ENCODE data around the gene MIDN.

MIDN gene

GRCh38 chr19:1220976-1221903 lies 27.1 kb upstream of the MIDN start:
- no peak for DNase-seq

- no peak for DNase-seq
These were observed 26.5 kb upstream of the MIDN start for GRCh38 chr19:1221904-1222255.

- DNase-seq, result no peak
These were observed 26.0 kb upstream of the MIDN start for GRCh38 chr19:1222394-1222793.

- DNase-seq, result peak in 1 of 2 donors; percentile 40
These were observed 25.1 kb upstream of the MIDN start for GRCh38 chr19:1223018-1223855.

- DNase-seq, result no peak
These were observed 24.1 kb upstream of the MIDN start for GRCh38 chr19:1224047-1224825.

GRCh38 chr19:1224847-1225246 lies 23.5 kb upstream of the MIDN start:
- no peak for DNase-seq

GRCh38 chr19:1225440-1226226 lies 22.8 kb upstream of the MIDN start:
- no peak for DNase-seq

- no peak for DNase-seq
These were observed 22.2 kb upstream of the MIDN start for GRCh38 chr19:1226227-1226518.

GRCh38 chr19:1226522-1227303 lies 21.7 kb upstream of the MIDN start:
- no peak for DNase-seq

GRCh38 chr19:1227304-1228054 lies 20.9 kb upstream of the MIDN start:
- no peak for DNase-seq

GRCh38 chr19:1228161-1228957 lies 20.0 kb upstream of the MIDN start:
- no peak for DNase-seq

GRCh38 chr19:1229056-1229923 lies 19.1 kb upstream of the MIDN start:
- DNase-seq, result no peak

GRCh38 chr19:1229924-1230782 lies 18.2 kb upstream of the MIDN start:
- no peak for DNase-seq

- no peak for DNase-seq
These were observed 17.4 kb upstream of the MIDN start for GRCh38 chr19:1230783-1231489.

GRCh38 chr19:1231729-1232637 lies 16.4 kb upstream of the MIDN start:
- DNase-seq, result no peak

- DNase-seq, result no peak
These were observed 15.7 kb upstream of the MIDN start for GRCh38 chr19:1232652-1233072.

Data from stimulated activated CD4-positive, alpha-beta T cell treated with anti-CD3 and anti-CD28 coated beads, Interleukin-2, amount 100 ng/mL, for 24 hours (primary cell).